Effector memory CD8-positive, alpha-beta T cell (primary cell): Measurements from ENCODE around the gene LIMS1.

Source experiments
- ATAC-seq: fragments of 150-1000 bp; cut with Tn5 transposase; replicated peaks from 2 replicates; pipeline ENCODE4 v1.10.0; 2021; ENCODE audit warnings: mild to moderate bottlenecking, moderate library complexity
- DNase-seq, 3 experiments: peaks; one replicate each; pipeline ENCODE4 v3.0.0; 2021
- H3K27ac Mint-ChIP-seq, 2 donors: one replicate each; pipeline ENCODE4 v1.8.0; 2022; ENCODE audit warnings: mild to moderate bottlenecking in 2 of 2, mixed read lengths in 2 of 2, moderate library complexity in 2 of 2
- H3K27me3 Mint-ChIP-seq, 2 donors: one replicate each; pipeline ENCODE4 v1.8.0; 2022; ENCODE audit warnings: mixed read lengths in 2 of 2
- H3K36me3 Mint-ChIP-seq: one replicate; pipeline ENCODE4 v1.8.0; 2022; ENCODE audit warnings: mild to moderate bottlenecking, moderate library complexity, mixed read lengths; ENCODE audit not compliant: insufficient read depth
- H3K4me1 Mint-ChIP-seq, 2 donors: one replicate each; pipeline ENCODE4 v1.8.0; 2022; ENCODE audit warnings: low read depth in 2 of 2, mixed read lengths in 2 of 2
- H3K4me3 Mint-ChIP-seq, 2 donors: one replicate each; pipeline ENCODE4 v1.8.0; 2022; ENCODE audit warnings: mild to moderate bottlenecking in 2 of 2, mixed read lengths in 2 of 2, moderate library complexity in 2 of 2
- H3K9me3 Mint-ChIP-seq, 2 donors: one replicate each; pipeline ENCODE4 v1.8.0; 2022; ENCODE audit warnings: mixed read lengths in 2 of 2

The LIMS1 gene

GRCh38 chr2:108627911-108628567, 93.8 kb downstream of the LIMS1 start:
- no peak for ATAC-seq
- no peak for DNase-seq
- peak overlapping the region in 1 of 2 donors; percentile 84 for H3K27ac Mint-ChIP-seq
- peaks cover 4% of the 10 kb centered on the region for H3K36me3 Mint-ChIP-seq
- H3K4me1 Mint-ChIP-seq: peaks cover 27 to 48% of the 10 kb centered on the region in 2 donors
- no peaks in the 10 kb centered on the region for H3K27me3 Mint-ChIP-seq
- H3K9me3 Mint-ChIP-seq: no peaks in the 10 kb centered on the region
- H3K4me3 Mint-ChIP-seq: peak overlapping the region in 1 of 2 donors; percentile 2

DNA sequence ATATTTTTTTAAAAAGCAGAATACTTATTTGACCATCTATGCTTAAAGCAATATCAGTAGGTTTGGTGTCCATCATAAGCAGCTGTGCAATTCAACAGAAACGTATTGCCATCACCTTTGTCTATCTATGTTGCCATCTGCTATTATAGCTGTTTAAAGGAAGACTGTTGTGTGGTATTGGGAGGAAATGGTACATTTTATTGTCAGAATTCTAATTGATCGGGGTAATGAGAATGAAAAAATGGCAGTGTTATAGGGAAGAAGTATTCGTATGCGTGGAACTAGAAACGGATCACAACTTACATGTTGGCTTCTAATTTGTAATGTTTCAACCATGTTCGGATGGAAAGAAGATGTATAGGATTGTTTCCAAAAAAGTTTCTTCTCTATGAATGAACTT, 94.7 kb downstream of the LIMS1 start:
- DNase-seq (no peak), ATAC-seq (no peak)
- Mint-ChIP-seq H3K36me3 (peaks cover 4% of the 10 kb centered on the region), H3K27me3 (no peaks in the 10 kb centered on the region), H3K27ac (peak overlapping the region; percentile 49 to 84), H3K4me3 (peak overlapping the region in 1 of 2 donors; percentile 38), H3K4me1 (peaks cover 31 to 50% of the 10 kb centered on the region in 2 donors), H3K9me3 (no peaks in the 10 kb centered on the region)

GRCh38 chr2:108629417-108629816, 95.1 kb downstream of the LIMS1 start:
- ATAC-seq: peak; percentile 66

DNA sequence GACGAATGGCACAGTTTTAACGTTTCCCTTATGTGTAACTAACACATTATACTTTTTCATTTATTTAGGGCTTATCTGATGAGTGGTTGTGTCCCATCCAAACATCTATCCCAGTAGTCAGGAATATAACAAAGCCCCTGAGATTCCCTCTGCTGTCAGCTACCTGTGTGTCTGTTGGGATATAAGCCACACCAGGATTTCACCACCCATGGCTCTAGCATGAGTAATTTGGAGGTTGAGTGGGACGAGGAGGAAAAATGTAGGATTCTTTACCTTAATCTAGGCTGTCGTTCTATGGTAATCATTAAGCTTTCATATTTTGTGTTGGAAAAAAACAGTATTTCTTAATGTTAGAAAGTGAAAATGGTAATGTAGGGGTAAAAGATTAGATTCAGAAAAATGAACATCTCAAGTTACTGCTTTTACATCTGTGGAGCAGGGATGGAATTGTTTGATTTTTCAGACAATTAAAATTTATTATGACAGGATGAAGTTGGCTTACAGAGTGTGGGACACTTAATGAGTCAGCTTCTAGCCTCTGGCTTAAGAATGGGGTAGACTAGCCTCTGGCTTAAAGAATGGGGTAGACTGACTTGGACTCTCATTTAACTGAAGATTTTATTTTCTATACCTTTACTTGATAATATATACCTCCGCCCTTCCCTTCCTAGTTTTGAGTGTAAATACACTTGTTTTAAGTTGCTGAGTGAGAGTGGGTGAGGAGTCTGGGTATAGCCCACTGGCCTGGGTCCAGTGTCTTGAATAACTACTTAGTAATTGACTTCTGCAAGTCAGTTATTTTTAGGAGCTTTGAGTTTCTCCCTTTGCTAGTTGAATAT, 96.5 kb downstream of the LIMS1 start:
- DNase-seq (no peak), ATAC-seq (no peak)
- Mint-ChIP-seq H3K27me3 (no peaks in the 10 kb centered on the region), H3K9me3 (no peaks in the 10 kb centered on the region), H3K4me3 (no peak overlapping the region), H3K4me1 (peaks cover 32 to 51% of the 10 kb centered on the region in 2 donors), H3K27ac (peak overlapping the region; percentile 35 to 84), H3K36me3 (peaks cover 4% of the 10 kb centered on the region)

More at GRCh38 chr2:108629417-108629816, 95.1 kb downstream of the LIMS1 start:
- Mint-ChIP-seq H3K4me3 (peak overlapping the region; percentile 23 to 38), H3K4me1 (peaks cover 35 to 55% of the 10 kb centered on the region in 2 donors), H3K27ac (peak overlapping the region; percentile 49 to 84), H3K27me3 (no peaks in the 10 kb centered on the region), H3K36me3 (peaks cover 4% of the 10 kb centered on the region), H3K9me3 (no peaks in the 10 kb centered on the region)
- DNase-seq: no peak

- ATAC-seq: no peak
- peak overlapping the region; percentile 20 to 46 for H3K27ac Mint-ChIP-seq
- peaks cover 35 to 50% of the 10 kb centered on the region in 2 donors for H3K4me1 Mint-ChIP-seq
These were observed 98.3 kb downstream of the LIMS1 start for GRCh38 chr2:108632332-108633160.

GRCh38 chr2:108633409-108633808, 99.1 kb downstream of the LIMS1 start:
- no peaks in the 10 kb centered on the region for H3K9me3 Mint-ChIP-seq
- DNase-seq: no peak
- H3K4me1 Mint-ChIP-seq: peaks cover 35 to 44% of the 10 kb centered on the region in 2 donors
- peak overlapping the region in 1 of 2 donors; percentile 20 for H3K27ac Mint-ChIP-seq
- H3K27me3 Mint-ChIP-seq: no peaks in the 10 kb centered on the region
- H3K36me3 Mint-ChIP-seq: peaks cover 7% of the 10 kb centered on the region
- no peak for ATAC-seq
- no peak overlapping the region for H3K4me3 Mint-ChIP-seq

More at GRCh38 chr2:108632332-108633160, 98.3 kb downstream of the LIMS1 start:
- Mint-ChIP-seq H3K36me3 (peaks cover 7% of the 10 kb centered on the region), H3K9me3 (no peaks in the 10 kb centered on the region), H3K27me3 (no peaks in the 10 kb centered on the region), H3K4me3 (no peak overlapping the region)
- DNase-seq: no peak

- peaks cover 32 to 41% of the 10 kb centered on the region in 2 donors for H3K4me1 Mint-ChIP-seq
- no peak for DNase-seq
- no peak overlapping the region for H3K4me3 Mint-ChIP-seq
- H3K36me3 Mint-ChIP-seq: peaks cover 7% of the 10 kb centered on the region
- H3K9me3 Mint-ChIP-seq: no peaks in the 10 kb centered on the region
- peak overlapping the region; percentile 10 to 78 for H3K27ac Mint-ChIP-seq
- no peaks in the 10 kb centered on the region for H3K27me3 Mint-ChIP-seq
- no peak for ATAC-seq
These were observed 99.7 kb downstream of the LIMS1 start for GRCh38 chr2:108634011-108634410.

DNA sequence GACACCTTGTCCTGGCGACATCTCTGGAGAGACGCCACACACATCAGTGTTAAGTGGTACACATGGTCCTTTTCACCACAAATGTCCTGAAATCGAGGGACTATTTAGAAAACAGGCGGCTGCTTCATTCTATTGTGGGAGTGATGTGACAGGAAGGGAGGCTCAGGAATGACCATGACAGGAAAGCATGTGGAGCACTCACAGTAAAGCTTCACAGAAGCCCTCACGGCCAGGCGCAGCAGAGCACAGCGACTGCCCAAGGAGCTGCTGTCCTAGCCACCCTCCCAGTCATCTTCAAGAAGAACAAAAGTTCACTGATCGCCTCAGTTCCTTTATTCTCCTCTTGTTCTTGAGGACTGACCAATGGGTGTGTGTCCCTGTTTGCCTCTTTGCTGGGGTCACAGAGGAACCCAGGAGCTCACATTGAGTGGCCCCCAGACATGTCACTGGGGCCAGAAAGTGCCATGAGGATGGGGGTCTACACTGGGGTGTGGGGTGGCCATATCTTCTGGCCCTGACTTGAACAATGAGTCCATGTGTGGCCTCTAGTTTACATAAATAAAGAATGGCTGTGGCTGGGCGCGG, 100.4 kb downstream of the LIMS1 start:
- Mint-ChIP-seq H3K4me1 (peaks cover 25 to 36% of the 10 kb centered on the region in 2 donors), H3K27ac (peak overlapping the region; percentile 10 to 78), H3K36me3 (peaks cover 7% of the 10 kb centered on the region), H3K9me3 (no peaks in the 10 kb centered on the region), H3K27me3 (no peaks in the 10 kb centered on the region), H3K4me3 (no peak overlapping the region)
- ATAC-seq: no peak
- DNase-seq: no peak

GRCh38 chr2:108635630-108636354, 101.5 kb downstream of the LIMS1 start:
- DNase-seq (no peak), ATAC-seq (peak; percentile 7)
- H3K4me1 Mint-ChIP-seq: peaks cover 23 to 32% of the 10 kb centered on the region in 2 donors
- no peak overlapping the region for H3K4me3 Mint-ChIP-seq
- H3K9me3 Mint-ChIP-seq: no peaks in the 10 kb centered on the region
- no peak overlapping the region for H3K27ac Mint-ChIP-seq
- no peaks in the 10 kb centered on the region for H3K27me3 Mint-ChIP-seq
- H3K36me3 Mint-ChIP-seq: peaks cover 2% of the 10 kb centered on the region

DNA sequence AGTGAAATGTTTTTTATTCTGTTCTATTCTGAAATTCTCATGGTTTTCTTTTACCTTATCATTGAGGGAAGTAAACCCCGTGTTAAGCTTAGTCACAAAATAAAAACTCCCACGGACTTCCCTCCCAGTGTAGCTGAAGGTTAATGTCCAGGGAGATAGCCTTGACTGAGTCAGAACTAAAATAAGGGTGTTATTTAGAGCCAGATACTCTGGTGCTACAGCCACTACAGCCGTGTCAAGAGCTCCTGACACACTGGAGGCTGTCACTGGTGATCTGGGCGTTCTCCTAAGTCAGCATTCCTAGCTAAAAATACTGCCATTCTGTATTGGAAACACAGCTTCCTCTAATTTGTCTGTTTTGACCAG, 103.0 kb downstream of the LIMS1 start:
- H3K27me3 Mint-ChIP-seq: no peaks in the 10 kb centered on the region
- H3K9me3 Mint-ChIP-seq: no peaks in the 10 kb centered on the region
- DNase-seq: no peak
- H3K27ac Mint-ChIP-seq: peak overlapping the region in 1 of 2 donors; percentile 52
- peaks cover 2% of the 10 kb centered on the region for H3K36me3 Mint-ChIP-seq
- H3K4me1 Mint-ChIP-seq: peaks cover 21 to 36% of the 10 kb centered on the region in 2 donors
- no peak for ATAC-seq
- H3K4me3 Mint-ChIP-seq: no peak overlapping the region

DNA sequence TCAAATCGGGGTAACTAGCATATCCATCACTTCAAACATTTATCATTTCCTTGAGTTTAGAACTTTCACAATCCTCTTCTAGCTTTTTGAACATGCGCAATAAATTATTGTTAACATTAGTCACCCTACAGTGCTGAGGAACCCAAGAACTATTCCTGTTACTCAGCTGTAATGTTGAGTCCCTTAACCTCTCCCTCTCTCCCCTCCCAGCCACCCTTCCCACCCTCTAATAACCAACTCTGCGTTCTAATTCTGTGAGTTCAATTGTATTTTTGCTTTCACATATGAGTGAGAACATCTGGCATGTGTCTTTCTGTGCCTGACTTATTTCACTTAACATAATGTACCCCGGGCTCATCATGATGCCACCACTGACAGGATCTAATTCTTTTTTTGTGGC, 106.5 kb downstream of the LIMS1 start:
- H3K27me3 Mint-ChIP-seq: no peaks in the 10 kb centered on the region
- no peaks in the 10 kb centered on the region for H3K9me3 Mint-ChIP-seq
- H3K4me1 Mint-ChIP-seq: peaks cover 7 to 22% of the 10 kb centered on the region in 2 donors
- peak overlapping the region; percentile 4 to 15 for H3K27ac Mint-ChIP-seq
- ATAC-seq (no peak), DNase-seq (no peak)
- no peak overlapping the region for H3K4me3 Mint-ChIP-seq
- peaks cover 2% of the 10 kb centered on the region for H3K36me3 Mint-ChIP-seq

GRCh38 chr2:108641756-108642155, 107.5 kb downstream of the LIMS1 start:
- Mint-ChIP-seq H3K27ac (no peak overlapping the region), H3K36me3 (peaks cover 2% of the 10 kb centered on the region), H3K4me3 (no peak overlapping the region), H3K9me3 (no peaks in the 10 kb centered on the region), H3K27me3 (no peaks in the 10 kb centered on the region), H3K4me1 (peaks cover 4 to 25% of the 10 kb centered on the region in 2 donors)
- DNase-seq (no peak), ATAC-seq (no peak)
